Body of pancreas (tissue), 4 donors: ENCODE measurements around the gene NLRP7. TPM values are rescaled to one million over a fixed set of nuclear protein-coding genes. Genes with fewer than 3 reads are reported as not detected.

Experiments
- ATAC-seq: fragments of 150-250 bp; one replicate; pipeline ENCODE4 v1.9.1; 2016
- DNase-seq, 4 donors: peaks; one replicate each; pipeline ENCODE4 v3.0.0-alpha.2; 2019
- H3K27ac ChIP-seq, 4 donors: fragments of 200-600 bp; sonication (generic); 1 replicate in 3 of 4; 2 replicates in 1 of 4; pipeline versions ENCODE4 v1.5.1 to v1.6.1; 2016 to 2019; ENCODE audit warnings: mild to moderate bottlenecking in 1 of 4, mixed read lengths in 1 of 4, moderate library complexity in 1 of 4
- H3K27me3 ChIP-seq, 2 donors: fragments of 200-600 bp; sonication (generic); one replicate each; pipeline ENCODE4 v1.6.0; 2016; ENCODE audit warnings: mild to moderate bottlenecking in 1 of 2
- H3K36me3 ChIP-seq, 2 donors: fragments of 200-600 bp; sonication (generic); replicated peaks in 1 of 2; 2 replicates each; pipeline ENCODE4 v1.5.1; 2016; ENCODE audit warnings: low read depth in 2 of 2; ENCODE audit not compliant: insufficient read depth in 1 of 2
- H3K4me1 ChIP-seq: fragments of 200-600 bp; sonication (generic); one replicate; pipeline ENCODE4 v1.6.0; 2016
- H3K4me3 ChIP-seq, 2 donors: fragments of 200-600 bp; sonication (generic); 1 replicate in 1 of 2; 2 replicates in 1 of 2; pipeline ENCODE4 v1.5.1; 2016 to 2019
- H3K9me3 ChIP-seq, 3 donors: fragments of 200-600 bp; sonication (generic); 1 replicate in 2 of 3; 2 replicates in 1 of 3; pipeline ENCODE4 v1.5.1; 2016
- CTCF ChIP-seq, 7 experiments: fragments of 450-650 bp in 4 of 7; fragments of 200-600 bp in 3 of 7; sonication (generic) in 3 of 7; IDR thresholded peaks; one replicate each; pipeline ENCODE4 v1.5.1; 2016 to 2019; ENCODE audit warnings: antibody characterized with exemption in 7 of 7
- POLR2A ChIP-seq, 3 donors: fragments of 450-650 bp; IDR thresholded peaks; one replicate each; pipeline ENCODE4 v1.6.1; 2016; ENCODE audit warnings: antibody characterized with exemption in 3 of 3, mild to moderate bottlenecking in 2 of 3
- WGBS, 2 donors: methylation state at CpG; one replicate each; pipeline ENCODE4 v1.1.5; 2017; 5-methylcytosine and 5-hydroxymethylcytosine counted together
- intact Hi-C: fragments of 100-400 bp; cut with DNase I; formaldehyde crosslinking; loops from one replicate; pipeline ENCODE4 v1.15.1; 2023
- small RNA-seq: library from RNA; depleted of rRNA; stranded (forward); fragments of <200 nt; gene quantifications from one replicate; pipeline ENCODE3, GENCODE V24; 2016
- total RNA-seq, 2 donors: library from RNA; depleted of rRNA; stranded (reverse); fragments of >200 nt; gene quantifications; one replicate each; pipeline ENCODE4 v1.1.0, GENCODE V29; 2016

NLRP7 gene
- total RNA-seq, 2 donors from 2014 or later, result not detected

- H3K36me3 ChIP-seq, result no peaks in the 10 kb centered on the region
- H3K27ac ChIP-seq, result no peak overlapping the region
- TF ChIP-seq POLR2A (IDR thresholded peaks at IDR 0.05), result no peak
- no peak for TF ChIP-seq CTCF (IDR thresholded peaks at IDR 0.05)
- DNase-seq (no peak), ATAC-seq (no peak)
- intact Hi-C loops, result no loop called here
- no peak overlapping the region for H3K4me3 ChIP-seq
- H3K27me3 ChIP-seq, result no peaks in the 10 kb centered on the region
- no peaks in the 10 kb centered on the region for H3K9me3 ChIP-seq
- 38 to 43% methylated on average over 3 of the region's 3 CpGs for WGBS, 2 donors
- no peaks in the 10 kb centered on the region for H3K4me1 ChIP-seq
These were observed 69.9 kb downstream of the NLRP7 start for GRCh38 chr19:54877471-54877870.

- intact Hi-C loops, result no loop called here
- no peaks in the 10 kb centered on the region for H3K4me1 ChIP-seq
- no peak for ATAC-seq
- no peak overlapping the region for H3K4me3 ChIP-seq
- H3K27ac ChIP-seq, result no peak overlapping the region
- DNase-seq, result peak in 1 of 4 donors; percentile 8
- WGBS, 2 donors, result 33 to 51% methylated on average over 2 of the region's 2 CpGs
- no peaks in the 10 kb centered on the region for H3K27me3 ChIP-seq
- no peaks in the 10 kb centered on the region for H3K36me3 ChIP-seq
- no peaks in the 10 kb centered on the region for H3K9me3 ChIP-seq
- TF ChIP-seq POLR2A (IDR thresholded peaks at IDR 0.05) (no peak), CTCF (IDR thresholded peaks at IDR 0.05) (no peak)
These were observed 71.8 kb downstream of the NLRP7 start for GRCh38 chr19:54875506-54875905.

- intact Hi-C loops, result no loop called here
- ATAC-seq (no peak), DNase-seq (peak in 1 of 4 donors; percentile 45)
- Histone ChIP-seq H3K4me1 (no peaks in the 10 kb centered on the region), H3K9me3 (no peaks in the 10 kb centered on the region), H3K36me3 (no peaks in the 10 kb centered on the region), H3K27ac (no peak within 1 kb of the TSS), H3K27me3 (no peaks in the 10 kb centered on the region), H3K4me3 (no peak within 1 kb of the TSS)
- no peak for TF ChIP-seq POLR2A (IDR thresholded peaks at IDR 0.05)
- WGBS, 2 donors, result 48 to 55% methylated on average over 8 of the region's 8 CpGs
These were observed 73.3 kb downstream of the NLRP7 start, which contains the start of gene FCAR for GRCh38 chr19:54873990-54874389. FCAR (plus strand) TSS chr19:54874235; CDS start chr19:54874290, 55 bp downstream.

Small RNA genes lying within 50 kb of the gene (small RNA-seq; reads per million reads assigned to genes)
- not detected for gene AC011476.8

Other genes with a start within 250 kb of the NLRP7 start
- gene KIR3DL3, start 223.1 kb downstream of the NLRP7 start, total RNA-seq, result not detected
- gene KIR2DL3, start 209.0 kb downstream of the NLRP7 start, total RNA-seq, result not detected
- not detected for gene KIR2DL1, start 177.7 kb downstream of the NLRP7 start, total RNA-seq
- gene KIR2DL4, start 143.9 kb downstream of the NLRP7 start, total RNA-seq, result not detected
- gene KIR3DL1, start 131.1 kb downstream of the NLRP7 start, total RNA-seq, result not detected
- gene KIR2DS4, start 114.9 kb downstream of the NLRP7 start, total RNA-seq, result not detected
- gene KIR3DL2, start 97.1 kb downstream of the NLRP7 start, total RNA-seq, result not detected
- not detected for gene FCAR, start 73.3 kb downstream of the NLRP7 start, total RNA-seq
- gene NCR1, start 41.4 kb downstream of the NLRP7 start, total RNA-seq, result not detected
- gene NLRP2, start 18.8 kb upstream of the NLRP7 start, total RNA-seq, result 10 to 100 TPM in 1 of 2 donors, 1 to 10 TPM in 1; 1.3 to 10.2 TPM
- gene GP6, start 90.7 kb upstream of the NLRP7 start, total RNA-seq, result under 1 TPM in 1 of 2 donors, not detected in 1; 0.78 TPM
- gene RDH13, start 115.6 kb upstream of the NLRP7 start, total RNA-seq, result 10 to 100 TPM; 18.4 to 20.4 TPM
- gene EPS8L1, start 128.3 kb upstream of the NLRP7 start, total RNA-seq, result 10 to 100 TPM; 22.1 to 23.3 TPM
- 100 to 1,000 TPM in 1 of 2 donors, 10 to 100 TPM in 1; 81.2 to 135 TPM for gene PPP1R12C, start 170.1 kb upstream of the NLRP7 start, total RNA-seq
- not detected for gene TNNT1, start 201.7 kb upstream of the NLRP7 start, total RNA-seq
- gene TNNI3, start 210.2 kb upstream of the NLRP7 start, total RNA-seq, result not detected
- gene DNAAF3, start 219.1 kb upstream of the NLRP7 start, total RNA-seq, result 1 to 10 TPM; 1.6 TPM
- gene SYT5, start 232.8 kb upstream of the NLRP7 start, total RNA-seq, result under 1 TPM in 1 of 2 donors, not detected in 1; 0.26 TPM